Measurements from ENCODE around the gene NFAT5. TPM values are rescaled to one million over a fixed set of nuclear protein-coding genes. Genes with fewer than 3 reads are reported as not detected.
A peak's percentile ranks its signal among the peaks of the same experiment; 100 is the strongest.
"Not testable (repeated sequence)": the region's sequence is repeated elsewhere in the genome, so short reads cannot be mapped to it uniquely, and the experiment has no call there.

The NFAT5 gene
- total RNA-seq, 1 donor from 2014 or later, result 35.2 TPM

DNA sequence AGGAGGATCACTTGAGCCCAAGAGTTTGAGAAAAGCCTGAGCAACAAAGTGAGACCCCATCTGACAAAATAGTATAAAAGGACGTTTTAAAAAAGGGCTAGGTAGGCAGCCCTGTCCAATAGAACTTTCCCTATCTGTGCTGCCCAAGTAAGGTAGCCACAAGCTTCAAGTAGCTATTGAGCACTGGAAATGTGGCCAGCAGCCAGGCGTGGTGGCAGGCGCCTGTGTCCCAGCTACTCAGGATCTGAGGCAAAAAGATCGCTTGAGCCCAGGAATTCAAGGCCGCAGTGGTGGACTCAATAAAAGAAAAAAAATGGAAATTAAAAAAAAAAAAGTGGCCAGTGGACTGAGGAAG, 162.1 kb downstream of the NFAT5 start:
- peak; percentile 31 for DNase-seq (ENCODE audit: low read depth)

DNA sequence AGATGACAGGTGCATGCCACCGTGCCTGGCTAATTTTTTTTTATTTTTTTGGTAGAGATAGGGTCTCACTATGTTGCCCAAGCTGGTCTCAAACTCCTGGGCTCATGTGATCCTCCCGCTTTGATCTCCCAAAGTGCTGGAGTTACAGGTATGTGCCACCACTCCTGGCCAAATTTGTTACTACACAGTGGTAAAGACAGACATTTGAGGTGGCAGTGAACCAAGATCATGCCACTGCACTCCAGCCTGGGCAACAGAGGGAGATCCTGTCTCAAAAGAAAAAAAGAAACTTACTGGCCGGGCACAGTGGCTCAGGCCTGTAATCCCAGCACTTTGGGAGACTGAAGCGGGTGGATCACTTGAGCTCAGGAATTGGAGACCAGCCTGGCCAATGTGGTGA, 163.3 kb downstream of the NFAT5 start:
- DNase-seq (ENCODE audit: low read depth), result not testable (repeated sequence)

DNA sequence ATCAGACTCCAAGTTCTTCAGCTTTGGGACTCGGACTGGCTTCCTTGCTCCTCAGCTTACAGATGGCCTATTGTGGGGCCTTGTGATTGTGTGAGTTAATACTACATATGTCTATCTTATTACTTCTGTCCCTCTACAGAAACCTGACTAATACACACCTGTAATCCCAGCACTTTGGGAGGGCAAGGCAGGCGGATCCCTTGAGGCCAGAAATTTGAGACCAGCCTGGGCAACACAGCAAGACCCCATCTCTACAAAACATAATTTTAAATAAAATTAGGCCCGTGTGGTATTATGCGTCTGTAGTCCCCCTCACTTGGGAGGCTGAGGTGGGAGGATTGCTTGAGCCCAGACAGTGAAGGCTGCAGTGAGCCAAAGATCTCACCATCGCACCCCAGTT, 165.5 kb downstream of the NFAT5 start:
- not testable (repeated sequence) for DNase-seq (ENCODE audit: low read depth)

DNA sequence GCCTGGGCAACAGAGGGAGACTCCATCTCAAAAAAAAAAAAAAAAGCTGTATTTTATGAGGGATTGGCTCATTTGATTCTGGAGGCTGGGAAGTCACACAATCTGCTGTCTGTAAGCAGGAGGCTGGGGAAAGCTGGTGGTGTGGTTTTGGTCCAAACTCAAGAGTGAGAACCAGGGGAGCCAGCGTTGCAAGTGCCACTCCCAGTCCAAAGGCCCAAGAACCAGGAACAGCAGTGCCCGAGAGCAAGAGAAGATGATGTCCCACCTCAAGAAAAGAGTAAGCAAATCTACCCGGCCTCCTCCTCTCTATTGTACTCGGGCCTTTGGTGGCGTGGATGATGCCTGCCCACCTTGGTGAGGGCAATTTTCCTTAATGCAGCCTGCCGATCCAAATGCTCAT, 166.3 kb downstream of the NFAT5 start:
- no peak for DNase-seq (ENCODE audit: low read depth)

DNA sequence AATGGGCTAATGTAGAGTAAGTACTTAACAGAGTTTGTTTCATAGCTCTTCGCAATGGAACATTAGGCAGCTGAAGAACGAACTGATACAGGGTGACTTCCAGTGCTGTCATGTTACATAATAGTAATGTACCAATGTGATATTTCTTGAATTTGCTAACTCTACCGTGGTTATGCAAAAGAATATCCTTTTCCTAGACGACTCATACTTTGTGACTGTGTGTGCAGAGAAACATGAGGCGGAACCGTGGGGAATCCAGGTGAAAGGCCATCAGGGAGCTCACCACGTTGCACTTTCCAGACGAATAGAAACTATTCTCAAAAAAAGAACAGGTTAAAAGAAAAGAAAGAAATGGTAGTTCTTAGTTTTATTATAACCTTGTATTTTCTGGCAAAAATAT, 175.8 kb downstream of the NFAT5 start:
- DNase-seq (ENCODE audit: low read depth), result no peak

DNA sequence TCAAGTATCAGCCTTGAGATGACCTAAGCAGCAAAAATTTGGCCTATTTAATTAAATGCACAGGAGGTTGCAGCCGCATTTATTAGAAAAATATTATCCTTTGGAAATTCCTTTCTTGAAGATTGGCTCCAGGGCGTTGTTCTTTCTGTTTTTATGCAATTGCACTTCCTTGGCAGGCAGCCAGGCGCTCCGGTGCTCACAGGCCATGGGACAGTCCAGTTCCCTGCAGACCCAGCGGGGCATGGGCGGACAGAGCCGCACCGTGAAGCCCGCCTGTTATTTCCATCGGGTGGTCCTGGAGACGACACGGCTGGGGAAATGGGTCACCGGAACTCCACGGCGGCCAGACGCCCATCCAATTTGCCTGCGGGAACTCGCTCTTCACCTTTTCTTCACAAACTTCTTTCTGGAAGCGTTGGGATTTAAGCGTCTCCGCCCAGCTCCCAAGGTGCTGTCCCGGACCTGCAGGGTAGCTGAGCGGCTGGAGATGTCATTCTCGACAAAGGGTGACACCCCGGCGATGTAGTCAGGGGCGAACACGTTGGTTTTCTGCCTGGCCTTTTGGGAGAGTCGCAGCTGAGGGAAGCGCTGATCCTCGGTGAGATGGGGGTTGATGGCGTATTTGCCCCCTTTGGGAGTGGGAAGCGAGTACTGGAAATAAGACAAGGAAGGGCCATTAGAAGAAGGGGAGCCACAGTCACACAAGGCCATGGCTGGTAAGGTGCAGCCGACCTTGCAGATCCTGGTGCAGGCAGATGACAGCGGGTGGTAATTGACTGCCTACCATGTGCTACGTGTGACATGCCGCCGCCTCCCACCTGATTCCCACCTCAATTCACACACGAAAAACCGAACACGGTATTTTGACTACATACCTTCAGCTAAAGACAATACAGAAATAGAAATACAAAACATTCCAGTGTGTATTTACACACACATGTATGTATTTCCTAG, 176.5 kb downstream of the NFAT5 start:
- DNase-seq (ENCODE audit: low read depth), result no peak

DNA sequence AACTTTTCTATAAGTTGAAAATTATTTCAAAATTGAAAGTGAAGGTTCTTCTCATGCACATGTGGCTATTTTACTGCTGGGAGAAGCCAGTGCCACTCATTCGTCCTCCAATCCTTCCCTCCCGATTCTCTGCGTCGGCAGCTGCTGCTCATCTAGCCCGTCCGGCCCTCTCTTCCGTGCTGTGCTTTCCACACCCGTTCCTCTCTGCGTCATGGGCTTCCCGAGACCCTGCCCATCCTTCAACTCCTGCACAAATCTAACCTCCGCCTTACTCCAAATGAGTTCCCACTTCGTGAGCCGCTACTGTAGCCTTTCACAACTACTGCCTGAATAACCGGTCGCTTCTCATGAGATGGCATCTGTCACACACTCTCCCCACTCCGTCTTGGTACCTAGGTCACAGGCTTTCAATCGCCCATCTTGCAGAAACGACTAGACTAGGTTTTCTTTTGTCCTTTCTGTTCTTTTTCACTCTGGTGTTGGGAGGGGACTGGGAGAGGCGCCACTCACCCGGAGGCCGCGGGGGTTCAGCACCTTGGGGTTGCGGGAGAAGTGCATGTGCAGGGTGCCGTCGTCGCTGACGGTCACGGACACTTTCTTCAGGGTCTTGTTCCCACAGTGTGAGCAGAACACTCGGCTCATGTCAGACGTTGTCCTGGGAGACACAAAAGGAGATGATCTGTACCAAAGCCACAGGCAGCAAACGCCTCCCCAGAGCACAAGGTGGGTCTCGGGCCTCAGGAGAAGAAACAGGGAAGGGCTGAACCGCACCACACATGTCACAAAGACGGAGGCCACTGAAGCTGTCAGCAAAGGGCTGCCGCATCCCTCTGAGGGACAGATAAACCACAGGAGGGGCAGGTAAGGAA, 178.8 kb downstream of the NFAT5 start:
- no peak for DNase-seq (ENCODE audit: low read depth)

DNA sequence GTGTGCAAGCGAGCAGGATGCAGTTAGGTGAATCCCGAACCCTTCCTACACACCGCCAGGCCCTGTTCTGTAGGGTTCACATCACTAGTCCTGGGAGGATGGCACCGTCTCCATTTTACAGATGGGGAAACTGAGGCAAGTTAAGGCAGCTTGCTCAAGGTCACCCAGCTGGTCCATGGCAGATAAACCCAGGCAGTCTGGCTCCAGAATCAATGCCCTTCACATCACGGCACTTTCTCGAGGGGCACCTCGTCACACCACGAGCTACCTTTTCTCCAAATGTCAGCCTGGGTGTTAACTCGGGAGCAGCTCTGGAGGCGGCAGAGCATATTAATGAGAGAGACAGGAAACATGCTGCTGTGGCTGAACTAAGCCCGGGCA, 179.5 kb downstream of the NFAT5 start:
- no peak for DNase-seq (ENCODE audit: low read depth)

DNA sequence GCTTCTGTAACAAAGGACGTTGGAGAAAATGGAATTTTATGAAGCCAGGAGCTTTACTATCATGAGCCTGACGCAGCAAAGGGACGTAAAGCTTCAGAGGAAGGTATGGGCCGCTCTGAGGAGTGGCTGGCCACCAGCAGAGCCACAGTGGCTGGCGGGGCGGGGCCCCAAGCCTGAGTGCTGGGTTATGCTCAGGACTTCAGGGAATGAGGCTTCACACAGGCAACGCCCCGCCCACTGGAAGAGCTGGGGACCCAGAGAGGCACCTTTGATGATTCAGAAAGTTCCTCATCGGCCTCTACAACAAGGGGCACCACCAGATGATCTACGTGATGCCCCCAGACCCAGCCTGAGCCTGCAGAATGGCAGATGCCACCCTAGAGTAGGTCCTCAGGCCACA, 180.2 kb downstream of the NFAT5 start:
- DNase-seq (ENCODE audit: low read depth), result no peak

DNA sequence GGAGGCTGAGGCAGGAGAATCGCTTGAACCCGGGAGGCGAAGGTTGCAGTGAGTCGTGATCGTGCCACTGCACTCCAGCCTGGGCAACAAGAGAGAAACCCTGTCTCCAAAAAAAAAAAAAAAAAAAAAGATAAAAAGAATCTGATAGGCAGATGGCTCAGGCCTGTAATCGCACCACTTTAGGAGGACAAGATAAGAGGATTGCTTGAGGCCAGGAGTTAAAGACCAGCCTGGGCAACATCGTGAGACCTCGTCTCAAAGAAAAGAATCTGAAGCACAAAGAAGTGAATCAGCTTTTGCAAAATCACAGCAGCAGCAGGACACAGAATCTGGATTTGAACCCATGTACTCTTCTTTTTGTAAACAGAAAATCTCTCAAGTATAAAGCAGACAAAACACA, 181.3 kb downstream of the NFAT5 start:
- no peak for DNase-seq (ENCODE audit: low read depth)

DNA sequence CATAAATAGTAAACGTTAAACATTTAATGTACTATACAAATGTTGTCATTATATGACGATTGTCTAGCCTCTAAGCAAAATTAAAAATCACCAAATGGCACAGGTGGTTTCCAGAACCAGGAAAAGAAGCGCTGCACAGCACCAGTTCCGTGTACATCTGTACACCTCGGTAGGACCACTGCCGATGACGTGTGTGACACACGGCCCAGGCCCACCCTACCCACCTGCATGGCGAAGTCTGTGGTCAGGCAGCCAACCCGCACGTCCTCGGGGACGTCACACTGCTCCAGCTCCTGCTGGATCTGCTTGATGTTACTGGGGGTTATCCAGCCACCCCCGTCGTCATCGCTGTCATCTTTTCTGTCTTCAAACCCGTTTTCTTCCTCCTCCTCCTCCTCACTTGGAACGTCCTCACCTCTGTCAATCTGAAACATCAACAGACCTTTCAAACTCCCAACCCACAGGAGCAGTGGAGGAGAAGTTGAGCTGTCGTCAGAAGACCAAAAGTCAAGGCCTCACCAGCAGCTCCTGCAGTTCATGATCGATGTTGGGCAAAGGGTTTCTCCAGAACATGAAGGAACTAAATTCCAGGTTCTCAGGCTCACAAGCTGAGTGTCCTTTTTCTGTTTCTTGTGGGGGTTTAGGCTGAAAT, 183.1 kb downstream of the NFAT5 start:
- no peak for DNase-seq (ENCODE audit: low read depth)

DNA sequence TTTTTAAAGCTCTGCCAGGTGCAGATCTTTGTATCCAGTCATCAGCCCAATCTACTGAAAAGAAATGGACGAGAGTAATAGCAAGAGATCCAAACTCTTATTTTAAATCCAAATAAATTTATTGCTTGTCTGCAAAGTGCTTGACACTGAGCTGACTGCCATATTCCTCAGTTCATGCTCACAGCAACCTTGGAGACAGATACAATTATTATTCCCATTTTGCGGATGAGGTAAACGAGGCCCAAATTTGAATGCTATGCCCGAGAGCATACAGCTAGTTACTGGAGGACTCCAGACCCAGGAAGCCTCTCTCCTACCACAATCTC, 188.3 kb downstream of the NFAT5 start:
- no peak for DNase-seq (ENCODE audit: low read depth)

MicroRNA genes within 50 kb of the gene (microRNA counts, 767-probe panel; counts per million panel counts)
- microRNA hsa-miR-1538, result not detected

Small RNA genes within 50 kb of the gene (microRNA-seq; reads per million reads assigned to microRNA genes)
- 1.5 reads per million for gene MIR1538

Other genes starting within 250 kb of the NFAT5 start
- 34.2 and 53.8 TPM in 2 replicates for gene PDF, start 235.4 kb upstream of the NFAT5 start, total RNA-seq
- 55.0 and 68.6 TPM in 2 replicates for gene COG8, start 226.4 kb upstream of the NFAT5 start, total RNA-seq
- gene NIP7, start 226.2 kb upstream of the NFAT5 start, total RNA-seq, result 20.5 and 22.9 TPM in 2 replicates
- 0.36 TPM in 1 of 2 replicates, not detected in the other for gene TMED6, start 214.2 kb upstream of the NFAT5 start, total RNA-seq
- 15.6 and 18.0 TPM in 2 replicates for gene TERF2, start 180.0 kb upstream of the NFAT5 start, total RNA-seq
- gene CYB5B, start 141.3 kb upstream of the NFAT5 start, total RNA-seq, result 88.6 and 220 TPM in 2 replicates
- 257 and 375 TPM in 2 replicates for gene NQO1, start 160.6 kb downstream of the NFAT5 start, total RNA-seq
- 17.5 and 20.1 TPM in 2 replicates for gene NOB1, start 189.0 kb downstream of the NFAT5 start, total RNA-seq
- gene WWP2, start 196.4 kb downstream of the NFAT5 start, total RNA-seq, result 13.1 and 19.2 TPM in 2 replicates

Data from myocyte (in vitro differentiated cells).